ENCODE results near the gene PTPRD. TPM values are rescaled to one million over a fixed set of nuclear protein-coding genes. Genes with fewer than 3 reads are reported as not detected.

PTPRD gene
- total and polyA plus RNA-seq, 2 of the 4 experiments (the other 2 are of a cell fraction), result 0.07 to 0.18 TPM

DNA sequence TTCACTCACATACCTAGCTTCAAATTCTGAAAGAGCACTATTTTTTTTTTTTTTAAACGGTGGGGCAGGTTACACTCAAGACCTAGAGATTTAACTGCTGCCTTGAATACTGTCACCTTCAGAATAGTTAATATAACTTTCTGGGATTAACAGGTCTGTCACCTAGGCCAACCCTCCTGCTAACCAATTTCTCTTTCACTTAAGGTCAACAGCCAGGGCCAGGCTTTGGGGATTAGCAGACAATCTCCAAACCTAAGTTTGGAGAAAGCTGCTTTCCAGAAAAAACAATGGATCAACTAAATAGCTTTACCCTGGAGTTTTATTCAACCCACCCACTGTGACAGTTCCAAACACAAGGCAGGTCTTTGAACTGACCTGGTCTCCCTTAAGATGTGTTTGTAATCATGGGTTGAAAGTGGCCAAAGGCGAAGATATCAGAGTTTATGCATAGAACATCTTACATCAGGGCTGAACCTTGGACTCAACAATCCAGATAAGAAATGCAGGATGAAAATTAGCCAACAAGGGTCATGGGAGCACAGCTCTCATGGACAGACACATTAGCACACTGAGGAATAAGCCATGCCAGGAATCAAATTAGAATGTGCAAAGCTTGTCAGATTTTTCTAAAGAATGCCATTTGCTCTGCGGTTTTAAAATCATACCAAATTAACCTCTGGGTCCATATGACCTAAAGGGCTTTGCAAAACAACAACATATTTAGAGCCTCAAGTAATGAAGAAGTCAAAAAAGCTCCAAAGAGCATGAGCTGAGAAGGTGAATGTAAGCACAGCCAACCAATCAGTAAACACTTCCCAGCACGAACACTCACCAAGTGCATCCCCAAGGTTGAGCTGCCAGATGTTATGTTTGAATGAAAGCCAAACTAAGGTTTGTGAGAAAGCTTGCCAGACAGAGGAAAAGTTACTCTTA is 2274.7 kb downstream of the PTPRD start (continued):
- TF ChIP-seq, protein P1, sequence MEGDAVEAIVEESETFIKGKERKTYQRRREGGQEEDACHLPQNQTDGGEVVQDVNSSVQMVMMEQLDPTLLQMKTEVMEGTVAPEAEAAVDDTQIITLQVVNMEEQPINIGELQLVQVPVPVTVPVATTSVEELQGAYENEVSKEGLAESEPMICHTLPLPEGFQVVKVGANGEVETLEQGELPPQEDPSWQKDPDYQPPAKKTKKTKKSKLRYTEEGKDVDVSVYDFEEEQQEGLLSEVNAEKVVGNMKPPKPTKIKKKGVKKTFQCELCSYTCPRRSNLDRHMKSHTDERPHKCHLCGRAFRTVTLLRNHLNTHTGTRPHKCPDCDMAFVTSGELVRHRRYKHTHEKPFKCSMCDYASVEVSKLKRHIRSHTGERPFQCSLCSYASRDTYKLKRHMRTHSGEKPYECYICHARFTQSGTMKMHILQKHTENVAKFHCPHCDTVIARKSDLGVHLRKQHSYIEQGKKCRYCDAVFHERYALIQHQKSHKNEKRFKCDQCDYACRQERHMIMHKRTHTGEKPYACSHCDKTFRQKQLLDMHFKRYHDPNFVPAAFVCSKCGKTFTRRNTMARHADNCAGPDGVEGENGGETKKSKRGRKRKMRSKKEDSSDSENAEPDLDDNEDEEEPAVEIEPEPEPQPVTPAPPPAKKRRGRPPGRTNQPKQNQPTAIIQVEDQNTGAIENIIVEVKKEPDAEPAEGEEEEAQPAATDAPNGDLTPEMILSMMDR (conservative IDR thresholded peaks at IDR 0.05; ENCODE audit: low read depth, low read length), result no peak

DNA sequence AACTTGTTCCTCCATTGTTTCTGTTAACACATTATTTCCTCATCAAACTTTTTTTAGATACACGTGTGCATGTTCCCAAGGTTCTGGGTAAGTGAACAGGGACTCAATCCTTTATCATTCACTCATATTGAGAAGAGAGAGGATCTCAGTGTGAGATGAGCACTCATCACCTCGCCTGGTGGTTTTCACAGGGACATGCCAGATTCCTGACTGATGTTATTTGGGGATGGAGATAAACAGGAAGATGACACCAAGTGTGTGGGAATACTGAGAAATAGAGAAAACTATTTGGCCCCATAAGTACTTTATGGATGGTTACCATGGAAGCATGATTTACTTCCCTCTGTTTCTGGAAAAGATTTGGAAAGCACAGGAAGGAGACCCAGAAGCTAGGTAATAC is 2279.9 kb downstream of the PTPRD start:
- POLR2A ChIA-PET (ENCODE audit: unreplicated experiment), result no interaction called here
- H3K79me1 ChIP-seq (ENCODE audit: low read depth in 1 of 2, low read length in 2 of 2), result no peaks in the 10 kb centered on the region
- ATAC-seq (ENCODE audit: low read depth), result no peak
- H4K8ac ChIP-seq (ENCODE audit: low read depth in 2 of 2, low read length in 2 of 2), result no peak overlapping the region
- no peak overlapping the region for H3K27ac ChIP-seq (ENCODE audit: insufficient read depth, low read length)
- TF ChIP-seq CEBPB (IDR thresholded peaks at IDR 0.05; ENCODE audit: low read depth, low read length), result no peak
- H2AK5ac ChIP-seq (ENCODE audit: low read depth, low read length), result no peak overlapping the region
- no TSS peak for BruUV-seq (replicated peaks)
- H4K5ac ChIP-seq (ENCODE audit: low read depth, low read length), result no peak overlapping the region
- no peaks in the 10 kb centered on the region for H3K9me1 ChIP-seq (ENCODE audit: insufficient read depth, low read length)
- H4K91ac ChIP-seq (ENCODE audit: insufficient read depth, low read depth, low read length), result no peak overlapping the region
- no peaks in the 10 kb centered on the region for H3K27me3 ChIP-seq (ENCODE audit: control insufficient read depth, insufficient read depth, low read length)
- H2AK9ac ChIP-seq (replicated peaks; ENCODE audit: low read depth, low read length, poor library complexity), result no peak overlapping the region
- H2AFZ ChIP-seq (replicated peaks; ENCODE audit: low read length, poor library complexity), result no peak overlapping the region
- dilution Hi-C loops (cut with HindIII; ENCODE audit: low sequenced_read_pairs, unreplicated experiment) (no loop called here), in situ Hi-C loops (cut with MboI; ENCODE audit: low sequenced_read_pairs) (no loop called here), intact Hi-C loops (cut with micrococcal nuclease) (no loop called here)
- no peak overlapping the region for H3K9ac ChIP-seq (ENCODE audit: low read depth, low read length)
- H3K4ac ChIP-seq (ENCODE audit: low read depth, low read length), result no peak overlapping the region
- no peak overlapping the region for H3K18ac ChIP-seq (ENCODE audit: low read depth, low read length)
- no peaks in the 10 kb centered on the region for H3K36me3 ChIP-seq (ENCODE audit: control insufficient read depth, insufficient read depth, low read length)
- H3K4me3 ChIP-seq (ENCODE audit: insufficient read depth, low read depth, low read length), result no peak overlapping the region
- DNase-seq, result no peak
- H4K20me1 ChIP-seq (ENCODE audit: insufficient read depth, low read length), result no peaks in the 10 kb centered on the region
- H2BK15ac ChIP-seq (ENCODE audit: low read depth, low read length), result no peak overlapping the region
- no peak overlapping the region for H3K23ac ChIP-seq (ENCODE audit: low read depth, low read length)
- H3K56ac ChIP-seq (ENCODE audit: extremely low read depth, insufficient read depth, low read length), result no peak overlapping the region
- H3K14ac ChIP-seq (replicated peaks; ENCODE audit: low read depth, low read length), result no peak overlapping the region
- H2BK5ac ChIP-seq (ENCODE audit: low read depth, low read length, poor library complexity, severe bottlenecking), result no peak overlapping the region
- no peak overlapping the region for H2BK20ac ChIP-seq (ENCODE audit: low read depth, low read length)
- CTCF ChIA-PET, result no interaction called here
- H3K4me1 ChIP-seq (ENCODE audit: control insufficient read depth, insufficient read depth, low read length), result no peaks in the 10 kb centered on the region
- peaks cover 2% of the 10 kb centered on the region; the same call in 1 of the 2 replicates for H3K9me3 ChIP-seq (ENCODE audit: control insufficient read depth, insufficient read depth, low read length)
- no CpG with 5 or more reads among the region's 2 CpGs for WGBS, 2 experiments (ENCODE audit: extremely low coverage in 2 of 2, insufficient read length in 1 of 2)
- H2BK120ac ChIP-seq (ENCODE audit: low read depth, low read length), result no peak overlapping the region
- no peak overlapping the region for H3K4me2 ChIP-seq (ENCODE audit: low read depth, low read length)
